HG03159 (cell line): ENCODE measurements around the gene NUB1.

Experiments
- ATAC-seq: cut with Tn5 transposase; IDR thresholded peaks from one replicate; pipeline ENCODE4 v1.9.1; 2021; ENCODE audit warnings: mild to moderate bottlenecking, moderate library complexity; ENCODE audit not compliant: unreplicated experiment

Gene NUB1

DNA sequence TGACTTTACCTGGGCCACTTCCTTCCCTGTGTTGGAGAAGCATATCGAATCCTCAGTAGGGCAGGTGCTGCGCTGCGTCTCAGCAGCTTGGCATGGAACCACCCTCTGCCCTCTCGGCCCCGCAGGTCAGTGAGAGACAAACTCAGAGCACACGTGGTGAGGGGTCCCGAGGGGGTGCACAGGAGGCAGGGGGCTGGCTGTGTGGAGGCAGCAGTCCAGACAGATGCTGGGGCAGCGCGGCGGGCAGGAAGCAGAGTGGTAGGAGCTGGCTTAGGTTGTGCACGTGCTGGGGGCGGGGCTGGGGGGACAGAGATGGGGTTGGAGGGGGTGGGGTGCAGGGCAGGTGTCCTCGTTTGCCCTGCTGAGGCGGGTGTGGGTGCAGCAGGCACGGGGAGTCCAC is 33.1 kb downstream of the NUB1 start:
- ATAC-seq, result no peak

DNA sequence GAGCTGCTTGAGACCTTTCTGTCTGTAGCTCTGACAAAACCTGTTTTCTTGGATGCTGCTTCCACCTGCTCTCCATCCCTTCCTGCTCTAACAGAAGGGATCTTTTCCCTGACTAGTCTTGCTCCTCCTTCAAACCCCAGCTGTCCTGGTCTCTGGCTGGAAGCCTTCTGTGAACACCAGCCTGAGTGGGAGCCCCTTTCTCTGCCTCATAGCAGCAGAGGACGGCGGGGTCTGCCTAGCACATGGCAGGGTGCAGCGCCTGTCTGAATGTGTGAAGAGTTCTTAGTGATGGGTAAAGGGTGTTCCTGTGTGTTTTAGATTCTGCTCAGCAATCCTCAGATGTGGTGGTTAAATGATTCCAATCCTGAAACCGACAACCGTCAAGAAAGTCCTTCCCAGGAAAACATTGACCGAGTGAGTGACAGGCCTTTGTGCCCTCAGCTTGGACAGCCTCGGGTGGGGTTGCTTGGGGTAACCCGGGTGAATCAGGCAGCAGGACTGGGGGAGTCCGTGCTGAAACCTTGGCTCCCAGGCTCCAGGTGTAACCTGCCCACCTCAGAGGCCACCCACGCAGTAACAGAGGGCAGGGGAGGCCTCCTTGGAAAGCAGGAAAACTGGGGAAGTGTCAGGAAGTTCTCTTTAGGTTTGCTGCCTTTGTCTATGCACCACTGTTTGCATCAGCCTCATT is 34.1 kb downstream of the NUB1 start:
- ATAC-seq, result no peak

DNA sequence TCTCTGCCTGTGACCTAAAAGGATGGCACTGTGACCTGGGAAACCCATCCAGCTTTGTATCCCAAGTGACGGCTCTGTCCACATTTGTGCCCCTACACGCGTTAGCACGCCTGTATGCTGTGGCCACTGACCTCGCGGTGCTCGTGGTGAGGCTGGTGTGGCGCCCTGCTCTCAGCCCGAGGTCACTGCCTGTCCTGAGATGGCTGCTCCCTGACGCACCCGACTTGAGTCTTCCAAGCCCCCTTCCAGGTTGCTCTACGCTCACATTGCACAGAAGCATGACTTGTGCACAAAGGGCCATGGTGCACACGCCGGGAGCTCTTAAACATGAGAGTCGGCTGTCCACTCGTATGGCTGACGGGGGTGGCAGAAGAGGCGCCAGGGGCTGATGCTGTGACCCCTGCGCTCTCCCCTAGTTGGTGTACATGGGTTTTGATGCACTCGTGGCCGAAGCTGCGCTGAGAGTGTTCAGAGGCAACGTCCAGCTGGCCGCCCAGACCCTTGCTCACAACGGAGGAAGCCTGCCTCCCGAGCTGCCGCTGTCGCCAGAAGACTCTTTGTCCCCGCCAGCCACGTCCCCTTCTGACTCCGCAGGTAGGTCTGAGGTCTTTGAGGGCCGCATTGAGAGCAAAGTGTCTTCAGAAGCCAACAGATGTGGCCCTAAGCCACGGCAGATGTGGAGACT is 34.7 kb downstream of the NUB1 start:
- ATAC-seq, result no peak

DNA sequence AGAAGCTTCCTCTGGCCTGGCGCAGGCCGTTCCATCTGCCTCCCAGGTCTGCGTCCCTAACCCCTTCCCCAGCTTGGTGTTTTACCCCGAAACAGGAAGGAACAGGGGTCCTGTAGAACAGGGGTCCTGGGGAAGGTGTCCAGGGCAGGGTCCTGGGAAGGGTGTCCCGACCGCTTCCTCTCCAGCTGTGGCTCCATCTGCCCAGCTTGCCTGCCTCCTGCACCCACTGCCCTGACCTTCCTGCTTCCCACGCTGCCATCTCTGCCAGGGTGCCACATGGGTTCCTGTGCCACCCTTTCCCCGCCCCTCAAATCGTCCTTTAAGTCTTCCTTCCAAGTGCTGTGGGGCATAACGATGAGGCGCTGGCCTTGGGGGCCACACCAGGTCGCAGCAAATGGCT is 35.8 kb downstream of the NUB1 start:
- no peak for ATAC-seq

DNA sequence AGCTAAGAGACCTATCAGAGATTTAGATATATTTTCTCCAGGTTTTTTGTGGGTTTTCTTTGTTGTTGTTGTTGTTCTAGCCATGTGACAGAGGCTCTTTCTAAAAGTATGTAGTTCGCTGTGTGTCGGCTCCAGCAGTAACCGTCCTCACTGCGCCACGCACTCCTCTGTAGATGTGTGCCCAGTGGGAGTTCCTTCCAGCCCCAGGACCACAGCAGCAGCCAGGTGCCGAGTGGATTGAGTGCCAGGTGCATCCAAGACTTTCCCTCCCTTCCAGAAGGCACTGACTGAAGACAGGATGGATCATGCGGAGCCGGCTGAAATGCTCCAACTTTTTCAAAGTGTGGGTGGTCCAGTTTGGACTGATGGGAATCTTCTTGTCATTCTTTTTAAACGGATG is 36.4 kb downstream of the NUB1 start:
- no peak for ATAC-seq

DNA sequence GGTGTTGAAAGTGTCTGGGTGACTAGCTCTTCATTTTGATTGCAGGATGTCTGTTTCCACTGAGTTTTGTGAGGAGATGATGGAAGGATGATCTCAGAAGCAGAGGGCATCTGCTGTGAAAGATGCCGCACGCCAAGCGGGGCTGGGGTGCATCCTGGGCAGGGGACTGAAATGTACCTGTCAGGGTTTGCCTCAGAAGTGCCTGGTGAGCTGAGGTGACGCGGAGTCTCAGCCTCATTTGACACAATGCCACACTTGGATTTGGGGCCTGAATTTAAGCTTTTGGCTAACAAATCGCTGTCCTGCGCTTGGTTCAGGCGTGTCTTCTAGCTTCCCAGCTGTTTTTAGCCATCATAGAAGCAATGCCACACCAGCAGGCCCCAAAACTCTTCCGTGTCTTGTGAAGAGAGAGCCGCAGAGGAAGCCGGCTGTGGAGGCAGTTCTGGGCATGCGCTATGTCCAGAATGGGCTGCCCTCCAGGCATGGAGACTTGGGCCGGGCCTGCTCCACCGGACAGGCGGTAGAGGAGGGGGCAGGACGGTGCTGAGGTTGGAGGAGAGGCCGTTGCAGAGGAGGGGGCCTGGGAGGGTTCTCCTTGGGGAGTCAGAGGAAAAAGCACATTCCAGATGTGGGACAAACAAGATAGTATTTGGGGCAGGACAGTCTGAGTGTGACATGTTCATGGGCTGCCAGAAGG is 37.0 kb downstream of the NUB1 start:
- no peak for ATAC-seq

DNA sequence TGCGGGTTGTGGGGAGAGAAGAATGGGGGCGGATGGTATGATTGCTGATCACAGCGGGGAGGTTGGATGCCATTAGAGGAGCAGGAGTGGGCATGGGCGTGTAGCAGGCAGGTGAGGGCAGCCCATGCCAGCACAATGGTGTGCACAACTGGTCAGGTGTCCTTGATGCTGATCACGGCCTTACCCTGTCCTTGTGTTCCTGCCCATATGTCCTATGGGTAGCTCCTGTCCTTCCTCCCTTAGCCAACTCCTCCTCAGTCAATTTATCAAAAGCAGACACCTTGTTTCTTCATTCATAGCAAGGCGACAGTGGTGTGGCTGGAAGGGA is 37.5 kb downstream of the NUB1 start:
- ATAC-seq, result no peak

DNA sequence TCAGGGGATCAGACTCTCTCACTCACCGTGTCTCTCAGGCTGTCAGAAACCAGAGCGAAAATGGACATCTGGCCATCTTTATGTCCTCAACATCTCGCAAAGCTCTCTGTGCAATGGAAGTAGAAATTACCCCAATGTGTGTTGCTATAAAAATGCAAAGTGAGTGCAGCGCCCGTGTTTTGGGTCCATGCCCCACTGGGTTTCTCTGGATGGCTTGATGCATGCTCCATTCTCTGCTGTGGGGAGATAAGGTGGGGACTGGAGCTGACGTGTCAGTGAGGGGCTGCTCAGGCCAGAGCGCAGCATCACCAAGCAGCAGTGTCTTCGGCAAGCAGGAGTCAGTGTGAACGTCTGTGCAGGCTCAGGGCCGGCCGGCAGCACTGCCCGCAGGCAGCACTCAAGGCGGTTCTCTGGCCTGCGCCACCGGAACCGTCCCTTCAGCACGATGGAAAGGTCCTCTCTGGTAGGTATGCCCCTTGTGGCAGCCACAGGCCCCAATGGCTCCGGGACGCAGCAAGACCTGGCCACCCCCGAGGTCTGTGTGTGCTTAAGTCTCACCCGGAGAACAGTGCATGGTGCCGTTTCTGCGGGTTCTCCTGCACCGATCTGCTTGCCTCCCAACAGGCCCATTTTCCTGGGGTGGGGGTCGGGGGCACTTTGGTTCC is 38.1 kb downstream of the NUB1 start:
- no peak for ATAC-seq

DNA sequence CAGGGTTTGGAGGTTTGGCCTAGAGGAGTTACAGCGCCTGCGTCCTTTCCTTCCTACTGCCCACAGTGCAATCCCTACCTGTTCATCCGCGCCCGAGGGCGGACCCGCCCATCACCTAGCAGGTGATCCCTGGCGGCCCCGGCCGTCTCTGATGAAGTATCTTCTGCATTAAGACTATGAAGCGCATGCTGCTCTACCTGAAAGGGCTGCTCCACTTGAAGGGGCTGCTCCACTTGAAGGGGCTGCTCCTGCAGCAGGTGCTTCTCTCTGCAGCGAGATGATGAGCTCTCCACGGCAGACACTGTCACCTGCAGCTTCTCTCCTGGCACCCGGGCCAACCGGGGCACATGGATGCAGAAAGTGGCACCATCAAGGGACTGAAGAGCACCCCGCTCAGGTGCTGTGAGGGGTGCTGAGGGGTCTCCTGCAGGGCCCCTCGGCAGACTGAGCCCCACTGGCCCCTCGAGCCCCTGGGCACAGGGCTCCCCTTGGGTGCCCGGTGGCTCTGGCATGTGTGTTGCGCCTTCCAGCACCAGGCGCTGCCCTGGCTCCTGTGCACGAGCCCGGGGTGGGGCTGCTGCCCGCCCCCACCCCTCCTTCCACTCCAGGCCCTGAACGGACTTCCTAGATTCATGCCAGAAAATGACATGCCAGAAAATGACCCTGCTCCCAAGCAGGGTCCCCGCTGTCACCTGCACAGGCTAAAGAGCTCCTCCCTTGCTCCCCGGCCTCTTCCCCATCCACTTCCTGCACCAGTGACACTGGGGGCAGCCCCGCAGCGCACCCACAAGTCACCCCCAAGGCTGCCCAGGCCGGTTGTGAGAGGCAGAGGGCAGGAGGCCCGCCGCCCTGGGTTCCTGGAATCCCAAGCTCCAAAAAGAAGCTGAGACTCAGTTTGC is 38.8 kb downstream of the NUB1 start:
- ATAC-seq, result no peak

DNA sequence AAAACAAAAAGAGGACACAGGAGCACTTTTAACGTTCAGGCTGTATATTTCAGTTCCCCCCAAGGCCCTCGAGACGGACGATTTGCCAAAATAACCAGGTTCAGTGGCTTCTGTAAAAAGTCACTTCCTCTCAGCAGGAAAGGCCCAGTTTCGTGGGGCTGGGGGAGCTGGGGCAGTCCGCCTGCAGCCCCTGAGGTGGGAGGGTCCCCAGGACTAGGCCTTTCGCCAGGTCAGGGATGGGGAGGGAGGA is 39.4 kb downstream of the NUB1 start:
- ATAC-seq, result no peak

DNA sequence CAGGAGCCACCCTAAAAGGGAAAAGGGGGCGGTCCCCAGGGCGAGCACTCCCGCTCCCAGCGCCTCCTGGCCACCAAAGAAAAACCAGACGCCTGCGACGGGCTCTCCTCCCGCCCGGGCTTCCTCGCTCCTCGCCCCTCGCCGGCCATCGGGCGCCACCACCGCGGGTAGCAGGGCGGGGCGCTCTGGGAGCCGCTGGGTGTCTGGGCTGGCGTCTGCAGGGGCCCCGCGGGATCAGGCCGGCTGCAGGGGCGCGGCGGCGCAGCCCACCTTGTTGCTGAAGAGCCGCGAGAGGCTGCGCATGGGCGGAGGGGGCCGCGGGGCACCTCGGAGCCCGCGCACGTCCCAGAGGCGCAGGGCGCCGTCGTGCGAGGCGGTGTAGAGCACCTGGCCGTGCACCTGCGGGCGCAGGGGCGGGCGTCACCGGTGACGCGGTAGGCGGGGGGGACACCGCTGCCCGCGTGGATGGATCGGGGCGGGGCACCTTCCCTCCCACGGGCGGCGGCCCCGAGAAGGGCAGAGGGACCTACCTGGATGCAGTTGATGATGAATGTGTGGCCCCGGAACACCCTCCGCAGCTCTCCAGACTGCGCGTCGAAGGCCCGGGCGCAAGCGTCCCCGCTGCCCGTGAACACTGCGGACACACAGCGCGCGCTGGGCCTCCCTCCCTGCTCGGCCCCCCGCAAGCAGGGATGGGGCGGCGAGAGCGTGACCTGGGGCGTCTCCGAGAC is 39.9 kb downstream of the NUB1 start:
- ATAC-seq, result no peak

DNA sequence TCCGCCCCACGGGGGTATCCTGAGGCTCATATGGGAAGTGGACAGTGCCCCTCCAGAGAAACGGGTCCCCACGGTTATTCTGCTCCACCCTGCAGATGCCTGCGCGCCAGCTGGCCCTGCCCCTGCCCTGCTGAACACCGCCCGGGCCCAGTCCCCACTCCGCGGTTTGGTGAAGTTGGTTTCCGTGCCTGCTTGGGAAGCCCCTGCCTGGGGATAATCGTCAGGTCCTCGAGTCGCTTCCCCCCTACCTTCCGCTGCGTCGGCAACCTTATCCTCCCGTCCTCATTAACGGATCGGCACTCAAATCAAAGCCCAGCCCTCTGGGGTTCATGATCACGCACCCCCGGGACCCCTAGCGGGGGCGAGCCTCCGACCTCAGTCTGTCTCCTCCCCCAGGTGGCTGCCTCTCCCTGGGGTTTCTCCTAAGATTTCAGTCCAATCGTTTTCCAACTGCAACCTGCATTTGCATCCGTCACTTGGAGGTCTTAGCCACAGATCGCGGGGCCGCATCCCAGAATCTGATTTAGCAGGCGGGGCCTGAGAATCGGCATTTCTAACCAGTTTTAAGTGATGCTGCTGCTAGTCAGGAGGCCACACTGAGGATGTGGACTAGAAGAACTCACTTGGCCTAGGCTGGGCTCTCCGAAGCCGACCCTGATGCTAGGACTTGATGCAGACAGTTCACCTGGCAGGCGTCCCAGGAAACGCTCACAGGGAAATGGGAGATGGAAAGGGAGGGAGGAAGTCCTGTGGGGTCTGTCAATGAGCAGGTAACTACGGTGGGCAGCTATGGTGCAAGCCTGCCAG is 40.7 kb downstream of the NUB1 start:
- ATAC-seq, result no peak

DNA sequence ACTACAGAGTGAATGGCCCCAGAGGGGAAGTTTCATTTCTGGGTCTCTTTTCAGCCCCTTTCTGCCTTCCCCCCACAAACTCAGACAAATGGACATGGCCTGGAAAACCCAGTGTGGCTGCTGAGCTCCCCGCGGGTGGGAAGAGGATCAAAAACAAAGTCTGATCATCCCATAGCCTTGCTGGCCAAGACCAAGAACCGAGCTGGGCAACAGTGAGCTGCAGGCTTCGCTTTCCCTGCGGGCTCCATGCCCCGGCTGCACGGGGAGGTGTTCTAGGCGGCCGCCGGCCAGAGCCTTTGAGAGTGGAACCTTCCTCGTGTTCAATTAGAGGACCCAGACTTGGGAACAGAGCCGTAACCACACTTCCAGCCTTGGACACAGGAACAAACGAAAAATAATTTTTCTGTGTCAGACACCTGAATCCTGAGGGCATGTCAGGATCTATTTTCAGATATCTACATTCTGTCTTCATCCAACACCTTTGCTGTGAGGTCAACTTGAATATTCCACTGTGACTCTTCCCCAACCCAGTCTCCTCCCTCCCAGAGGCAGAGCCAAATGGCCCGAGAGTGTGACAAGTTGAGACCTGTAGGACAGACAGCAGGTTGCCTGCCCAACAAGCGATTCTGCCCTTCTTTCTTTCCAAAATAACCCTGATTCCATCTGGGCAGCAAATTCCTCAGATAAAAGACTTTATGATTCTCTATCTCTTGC is 42.2 kb downstream of the NUB1 start:
- no peak for ATAC-seq

DNA sequence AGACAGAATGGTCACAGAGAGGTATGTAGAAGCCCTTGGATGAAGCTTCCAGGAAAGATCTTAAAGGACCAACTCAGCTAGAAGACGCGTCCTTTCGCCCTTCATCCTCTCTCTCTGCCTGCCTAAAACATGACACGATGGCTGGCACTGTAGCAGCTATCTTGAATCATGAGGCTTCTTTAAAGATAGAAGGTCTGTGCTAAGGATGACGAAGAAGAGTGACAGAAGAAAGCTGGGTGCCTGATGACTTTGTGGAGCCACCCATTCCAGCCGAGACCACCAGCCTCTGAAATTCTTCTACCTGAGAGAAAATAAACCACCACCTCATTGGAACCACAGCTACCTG is 42.7 kb downstream of the NUB1 start:
- ATAC-seq, result no peak

DNA sequence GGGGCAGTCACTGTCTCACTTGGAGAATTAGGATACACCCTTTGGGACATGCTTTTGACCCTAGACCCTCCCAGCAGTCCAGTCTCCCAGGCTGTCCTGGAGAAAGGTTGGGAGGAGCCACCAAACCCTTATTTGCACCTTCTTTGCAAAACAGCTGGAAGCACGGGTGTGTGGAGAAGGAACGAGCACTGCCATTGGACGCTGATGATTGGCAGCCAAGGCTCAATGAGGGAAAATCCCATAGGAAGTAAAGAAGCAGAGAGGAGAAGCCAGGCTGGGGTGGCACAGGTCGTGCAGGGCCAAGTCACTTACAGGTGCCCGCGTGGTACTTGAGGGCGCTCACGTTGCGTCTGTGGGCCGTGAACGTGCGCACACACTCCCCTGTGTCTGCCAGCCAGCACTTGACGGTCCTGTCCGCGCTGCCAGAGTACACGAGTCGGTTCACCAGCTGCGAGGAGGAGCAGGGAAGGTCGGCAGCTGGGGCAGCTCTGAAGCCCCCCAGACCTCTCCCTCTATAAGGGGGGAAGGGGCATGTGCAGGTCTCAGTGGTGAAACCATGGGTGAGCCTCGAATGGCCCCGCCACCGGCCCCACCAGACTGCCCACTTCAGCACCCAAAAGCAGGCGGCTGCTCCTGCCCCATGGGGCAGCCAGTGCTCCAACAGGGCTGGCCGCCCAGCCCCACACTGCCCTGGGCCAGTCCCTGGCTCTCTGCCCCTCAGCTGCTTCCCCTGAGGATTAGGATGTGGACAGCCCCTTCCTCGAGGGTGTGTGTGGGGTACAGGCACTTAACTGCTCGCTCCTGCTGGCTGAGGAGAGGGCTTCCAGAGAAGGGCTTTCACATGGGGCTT is 43.4 kb downstream of the NUB1 start:
- ATAC-seq, result no peak

DNA sequence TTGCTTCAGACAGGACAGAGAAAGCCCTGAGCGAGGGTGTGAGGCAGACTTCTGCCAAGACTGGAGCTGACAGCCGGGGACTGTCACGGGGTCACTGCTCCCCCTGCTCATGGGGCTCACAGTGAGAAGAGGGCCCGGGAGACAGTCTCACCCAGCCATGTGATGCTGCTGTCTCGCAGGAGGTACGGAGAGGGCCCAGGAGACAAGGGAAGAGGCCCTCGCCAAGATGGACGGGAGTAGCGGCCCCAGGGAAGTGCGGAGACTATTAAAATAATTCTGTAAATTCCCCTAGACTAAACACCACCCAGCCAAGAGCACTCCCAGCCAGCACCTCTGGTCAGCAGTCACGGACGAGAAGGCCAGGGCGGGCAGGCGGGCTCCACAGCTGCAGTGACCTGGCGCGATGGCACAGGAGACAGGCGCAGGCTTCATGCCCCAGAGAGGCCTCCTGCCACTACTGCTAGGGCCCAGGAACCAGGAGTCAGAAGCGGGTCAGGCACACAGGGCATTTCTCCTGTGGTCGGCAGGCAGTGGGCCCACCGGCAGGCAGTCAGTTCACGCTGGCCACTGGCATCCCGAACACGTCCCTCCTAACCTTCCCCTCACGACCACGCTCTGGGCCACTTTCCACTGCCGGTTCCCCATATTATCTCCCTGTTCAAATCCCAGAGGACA is 44.2 kb downstream of the NUB1 start:
- no peak for ATAC-seq

DNA sequence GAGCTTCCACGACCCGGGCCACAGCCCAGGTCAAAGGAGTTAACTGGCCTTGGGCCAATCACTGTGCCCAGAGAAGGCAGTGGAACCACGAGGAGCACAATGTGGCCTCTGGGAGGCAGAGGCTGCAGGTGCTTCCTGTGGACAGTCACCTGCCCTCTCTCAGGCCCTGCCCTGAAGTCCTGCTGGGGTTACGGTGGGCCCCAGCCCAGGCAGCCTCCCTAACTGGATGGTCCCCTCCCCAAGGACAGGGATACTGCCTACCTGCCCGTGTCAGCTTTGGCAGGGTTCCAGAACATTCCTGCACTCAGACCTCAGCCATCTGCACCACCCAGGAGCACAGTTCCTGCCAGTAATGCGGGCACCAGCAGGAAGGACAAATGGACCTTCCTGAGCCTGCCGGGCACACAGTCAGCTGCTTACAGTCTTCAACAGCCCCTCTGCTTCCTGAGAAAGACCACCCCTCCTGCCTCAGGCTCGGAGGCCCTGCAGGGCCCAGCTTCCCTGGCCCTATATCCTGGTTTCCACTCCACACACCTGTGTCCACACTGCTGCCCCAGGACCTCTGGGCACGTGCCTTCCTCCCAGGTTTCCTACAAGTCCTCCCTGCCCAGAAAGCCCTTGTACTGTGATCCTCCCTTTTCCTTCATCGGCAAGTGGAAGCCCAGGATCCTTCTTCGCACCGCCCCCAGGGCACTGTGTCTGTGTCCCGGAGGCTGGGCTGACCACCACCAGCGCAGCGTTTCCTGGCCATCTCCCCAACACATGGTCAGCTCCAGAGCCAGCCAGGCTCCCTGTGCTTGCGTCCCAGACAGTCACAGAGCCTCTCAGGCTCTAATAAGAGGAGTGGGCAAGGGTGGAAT is 44.9 kb downstream of the NUB1 start:
- no peak for ATAC-seq
